Neural cell (in vitro differentiated cells): ENCODE measurements around the gene CROCC. TPM values are rescaled to one million over a fixed set of nuclear protein-coding genes. Genes with fewer than 3 reads are reported as not detected.
"Not testable (repeated sequence)": the region's sequence is repeated elsewhere in the genome, so short reads cannot be mapped to it uniquely, and the experiment has no call there.

Experiments used
- H2AFZ ChIP-seq: fragments of 200-600, 300-800 bp; sonication (generic), shearing (Covaris generic); 2 replicates; pipeline ENCODE4 v1.6.0; 2014; ENCODE audit warnings: low read depth, mild to moderate bottlenecking, antibody characterized with exemption, low read length, moderate library complexity
- H3F3A ChIP-seq: fragments of 200-600 bp; shearing (Covaris generic); 2 replicates; pipeline ENCODE4 v1.6.1; 2016; ENCODE audit warnings: mild to moderate bottlenecking, moderate library complexity, mixed read lengths, antibody characterized with exemption, low read length; ENCODE audit not compliant: insufficient read depth, poor library complexity, severe bottlenecking
- H3K27ac ChIP-seq: fragments of 200-600, 300-800 bp; sonication (generic), shearing (Covaris generic); 2 replicates; pipeline ENCODE4 v1.5.1; 2014; ENCODE audit warnings: mild to moderate bottlenecking, low read length, moderate library complexity
- H3K27me3 ChIP-seq: fragments of 300-800, 200-600 bp; sonication (generic), shearing (Covaris generic); 2 replicates; pipeline ENCODE4 v1.6.0; 2014; ENCODE audit warnings: mild to moderate bottlenecking, low read depth, low read length, moderate library complexity; ENCODE audit not compliant: insufficient read depth
- H3K36me3 ChIP-seq: fragments of 300-800, 200-600 bp; sonication (generic), shearing (Covaris generic); 2 replicates; pipeline ENCODE4 v1.5.1; 2014; ENCODE audit warnings: mild to moderate bottlenecking, antibody characterized with exemption, low read length, moderate library complexity; ENCODE audit not compliant: insufficient read depth
- H3K4me2 ChIP-seq: fragments of 300-800, 200-600 bp; sonication (generic), shearing (Covaris generic); 2 replicates; pipeline ENCODE4 v1.6.0; 2014; ENCODE audit warnings: mild to moderate bottlenecking, low read length
- H3K4me3 ChIP-seq: fragments of 300-800, 200-600 bp; sonication (generic), shearing (Covaris generic); 2 replicates; pipeline ENCODE4 v1.5.1; 2014; ENCODE audit warnings: mild to moderate bottlenecking, low read length, moderate library complexity
- H3K79me2 ChIP-seq: fragments of 200-600 bp; shearing (Covaris generic); replicated peaks from 2 replicates; pipeline ENCODE4 v1.6.0; 2014; ENCODE audit warnings: mild to moderate bottlenecking, low read length, moderate library complexity; ENCODE audit not compliant: insufficient read depth
- H3K9ac ChIP-seq: fragments of 300-800, 200-600 bp; sonication (generic), shearing (Covaris generic); 2 replicates; pipeline ENCODE4 v1.6.1; 2016; ENCODE audit warnings: mild to moderate bottlenecking, low read length, mixed read lengths
- H3K9me2 ChIP-seq: fragments of 200-600 bp; shearing (Covaris generic); 2 replicates; pipeline ENCODE4 v1.6.1; 2016; ENCODE audit warnings: mild to moderate bottlenecking, low read length, mixed read lengths; ENCODE audit not compliant: insufficient read depth
- H3K9me3 ChIP-seq: fragments of 200-600, 300-800 bp; sonication (generic), shearing (Covaris generic); 2 replicates; pipeline ENCODE4 v1.6.1; 2016; ENCODE audit warnings: mild to moderate bottlenecking, mixed run types, low read length, moderate library complexity, mixed read lengths
- H4K20me1 ChIP-seq: fragments of 200-600 bp; shearing (Covaris generic); 2 replicates; pipeline ENCODE4 v1.6.1; 2016; ENCODE audit warnings: mild to moderate bottlenecking, mixed run types; ENCODE audit not compliant: insufficient read depth
- CTCF ChIP-seq: fragments of 450-650 bp; IDR thresholded peaks from 2 replicates; pipeline ENCODE4 v1.5.1; 2014; ENCODE audit warnings: antibody characterized with exemption, mild to moderate bottlenecking, moderate library complexity; ENCODE audit not compliant: poor library complexity, severe bottlenecking
- EP300 ChIP-seq: fragments of 450-650 bp; conservative IDR thresholded peaks from 2 replicates; pipeline ENCODE4 v1.6.1; 2014; ENCODE audit warnings: antibody characterized with exemption, mild to moderate bottlenecking, moderate library complexity; ENCODE audit not compliant: poor library complexity, severe bottlenecking
- EZH2 ChIP-seq: fragments of 200-600, 300-800 bp; shearing (Covaris generic), sonication (generic); IDR thresholded peaks from 2 replicates; pipeline ENCODE4 v1.6.1; 2014; ENCODE audit warnings: antibody characterized with exemption, low read length, borderline replicate concordance, mild to moderate bottlenecking; ENCODE audit not compliant: insufficient read depth, poor library complexity, severe bottlenecking
- MXI1 ChIP-seq: fragments of 450-650 bp; conservative IDR thresholded peaks from 2 replicates; pipeline ENCODE4 v1.6.1; 2014; ENCODE audit warnings: antibody characterized with exemption, mild to moderate bottlenecking; ENCODE audit not compliant: poor library complexity, severe bottlenecking
- POLR2AphosphoS5 ChIP-seq: IDR thresholded peaks from 2 replicates; pipeline ENCODE4 v1.6.1; 2012
- RAD21 ChIP-seq: fragments of 450-650 bp; conservative IDR thresholded peaks from 2 replicates; pipeline ENCODE4 v1.6.1; 2014; ENCODE audit warnings: antibody characterized with exemption, mild to moderate bottlenecking, moderate library complexity
- REST ChIP-seq: IDR thresholded peaks from 2 replicates; pipeline ENCODE4 v1.6.1; 2012; ENCODE audit warnings: borderline replicate concordance
- SMC3 ChIP-seq: fragments of 450-650 bp; conservative IDR thresholded peaks from 2 replicates; pipeline ENCODE4 v1.6.1; 2014; ENCODE audit warnings: antibody characterized with exemption, mild to moderate bottlenecking, moderate library complexity; ENCODE audit not compliant: poor library complexity
- TAF1 ChIP-seq: IDR thresholded peaks from 2 replicates; pipeline ENCODE4 v1.6.1; 2012; ENCODE audit warnings: low read depth
- polyA plus RNA-seq: library from polyadenylated mRNA; depleted of rRNA; stranded (reverse); fragments of >200 nt; gene quantifications from 2 replicates; pipeline ENCODE4 v1.2.3, GENCODE V29; 2014

The CROCC gene
- polyA plus RNA-seq, 1 donor from 2014 or later, result 26.3 TPM

DNA sequence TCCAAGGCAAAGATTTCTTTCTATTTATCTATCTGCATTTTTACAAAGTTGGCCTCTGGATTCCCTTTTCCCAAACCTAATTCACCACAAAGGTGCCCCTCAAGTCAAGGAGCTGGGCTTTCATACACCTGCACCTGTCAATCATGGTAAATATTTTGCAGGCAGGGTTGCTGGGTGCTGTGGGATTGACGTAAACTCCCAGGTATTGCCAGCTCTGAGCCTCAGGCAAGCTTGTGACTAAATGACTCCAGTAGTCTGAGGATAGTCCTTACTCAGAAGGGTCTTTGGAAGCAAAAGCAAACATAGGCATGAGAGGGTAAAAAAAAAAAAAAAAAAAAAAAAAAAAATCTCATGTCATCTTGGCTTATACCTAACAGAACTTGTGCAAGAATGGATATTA lies 40.0 kb upstream of the CROCC start:
- not testable (repeated sequence) for H3F3A ChIP-seq, H3K27ac ChIP-seq, H3K4me2 ChIP-seq, H3K9me3 ChIP-seq, H3K4me3 ChIP-seq, H3K36me3 ChIP-seq, H2AFZ ChIP-seq, H3K27me3 ChIP-seq, H3K9ac ChIP-seq, H4K20me1 ChIP-seq, H3K9me2 ChIP-seq, H3K79me2 ChIP-seq

DNA sequence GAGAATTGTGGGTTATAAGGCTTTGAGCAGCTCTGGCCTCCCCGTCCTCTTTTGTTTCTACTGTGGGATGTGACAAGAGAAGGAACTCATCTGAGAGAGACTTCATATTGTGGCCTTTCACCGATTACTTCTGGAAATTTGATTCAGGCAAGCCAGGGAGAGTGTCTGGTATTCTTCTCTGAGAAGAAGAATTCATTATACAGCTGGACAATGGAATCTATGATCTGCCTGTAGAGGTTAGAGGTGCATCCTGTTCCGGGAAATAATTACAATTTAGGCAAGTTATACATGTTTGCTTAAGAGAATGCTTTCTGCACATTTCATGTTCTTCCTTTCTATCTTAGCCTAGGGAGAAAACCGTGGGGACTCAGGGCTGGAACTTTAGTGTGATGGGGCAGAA lies 38.7 kb upstream of the CROCC start:
- Histone ChIP-seq H3K36me3 (no peaks in the 10 kb centered on the region), H3K9me2 (no peaks in the 10 kb centered on the region), H3F3A (no peaks in the 10 kb centered on the region), H3K4me3 (no peak overlapping the region), H3K9me3 (no peaks in the 10 kb centered on the region), H3K4me2 (no peak overlapping the region), H2AFZ (no peak overlapping the region), H3K9ac (no peak overlapping the region), H3K79me2 (no peaks in the 10 kb centered on the region), H3K27ac (no peak overlapping the region), H3K27me3 (no peaks in the 10 kb centered on the region), H4K20me1 (no peaks in the 10 kb centered on the region)
- no peak for TF ChIP-seq TAF1

GRCh38 chr1:16884487-16884886 lies 37.2 kb upstream of the CROCC start:
- H2AFZ ChIP-seq, H3K79me2 ChIP-seq, H3F3A ChIP-seq, H3K27ac ChIP-seq, H3K4me3 ChIP-seq, H3K36me3 ChIP-seq, H3K9ac ChIP-seq, H3K27me3 ChIP-seq, H4K20me1 ChIP-seq, H3K4me2 ChIP-seq, H3K9me2 ChIP-seq, H3K9me3 ChIP-seq: not testable (repeated sequence)

- no peak overlapping the region for H3K4me3 ChIP-seq
- H3K9ac ChIP-seq, result no peak overlapping the region
- no peak overlapping the region for H2AFZ ChIP-seq
- no peak overlapping the region for H3K4me2 ChIP-seq
- H3K9me3 ChIP-seq, result no peaks in the 10 kb centered on the region
- H3K9me2 ChIP-seq, result no peaks in the 10 kb centered on the region
- H3K79me2 ChIP-seq, result no peaks in the 10 kb centered on the region
- no peaks in the 10 kb centered on the region for H4K20me1 ChIP-seq
- TF ChIP-seq RAD21 (no peak), TAF1 (no peak), MXI1 (no peak), EZH2 (no peak), CTCF (no peak), REST (no peak), POLR2AphosphoS5 (no peak), EP300 (no peak), SMC3 (no peak)
- no peaks in the 10 kb centered on the region for H3K36me3 ChIP-seq
- H3K27me3 ChIP-seq, result no peaks in the 10 kb centered on the region
- H3K27ac ChIP-seq, result no peak overlapping the region
- H3F3A ChIP-seq, result no peaks in the 10 kb centered on the region
Observed at GRCh38 chr1:16886860-16887605, 34.7 kb upstream of the CROCC start.
